HUES48 (cell line): Measurements from ENCODE around the gene ASIC2.

ENCODE experiments used
- H3K27ac ChIP-seq: one replicate; pipeline ENCODE4 v1.7.0; 2013; ENCODE audit warnings: low read depth, low read length, inconsistent platforms
- H3K27me3 ChIP-seq: 2 replicates; pipeline ENCODE4 v1.6.1; 2013; ENCODE audit warnings: mild to moderate bottlenecking, low read length; ENCODE audit not compliant: control insufficient read depth, insufficient read depth
- H3K36me3 ChIP-seq: 2 replicates; pipeline ENCODE4 v1.6.1; 2013; ENCODE audit warnings: low read length; ENCODE audit not compliant: control insufficient read depth, insufficient read depth
- H3K4me1 ChIP-seq: 2 replicates; pipeline ENCODE4 v1.6.1; 2013; ENCODE audit warnings: mild to moderate bottlenecking, low read length; ENCODE audit not compliant: control insufficient read depth, insufficient read depth
- H3K4me3 ChIP-seq: 2 replicates; pipeline ENCODE4 v1.5.1; 2013; ENCODE audit warnings: mild to moderate bottlenecking, low read depth, low read length
- H3K9ac ChIP-seq: 2 replicates; pipeline ENCODE4 v1.6.1; 2013; ENCODE audit warnings: mild to moderate bottlenecking, low read depth, low read length, moderate library complexity
- H3K9me3 ChIP-seq: 2 replicates; pipeline ENCODE4 v1.6.1; 2013; ENCODE audit warnings: low read length; ENCODE audit not compliant: control insufficient read depth, insufficient read depth

ASIC2 gene

GRCh38 chr17:33179151-33179550 is 113.9 kb downstream of the ASIC2 start:
- H3K4me3 ChIP-seq = no peak overlapping the region
- no peak overlapping the region for H3K9ac ChIP-seq
- no peaks in the 10 kb centered on the region for H3K4me1 ChIP-seq
- peaks cover 12% of the 10 kb centered on the region for H3K27me3 ChIP-seq
- H3K9me3 ChIP-seq = no peaks in the 10 kb centered on the region
- no peak overlapping the region for H3K27ac ChIP-seq
- no peaks in the 10 kb centered on the region for H3K36me3 ChIP-seq

DNA sequence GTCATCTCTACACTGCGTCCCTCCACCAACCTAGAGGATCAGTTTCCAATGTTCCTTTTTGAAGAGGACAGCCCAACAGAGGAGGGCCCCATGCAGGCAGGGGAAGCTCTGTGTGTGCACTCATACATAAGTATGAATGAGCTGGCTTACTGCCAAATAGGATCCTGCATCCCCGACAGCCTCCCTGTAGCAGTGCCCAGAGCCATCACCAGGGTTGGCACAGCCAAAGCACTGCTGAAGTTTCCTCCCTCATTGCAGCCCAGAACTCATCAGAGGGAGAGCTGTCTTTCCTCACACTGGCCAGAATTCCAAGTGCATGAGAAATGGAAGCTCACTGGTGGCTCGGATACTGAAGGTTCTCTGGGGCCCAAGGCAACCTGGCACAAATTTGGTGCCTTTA is 114.4 kb downstream of the ASIC2 start:
- Histone ChIP-seq H3K4me1 (no peaks in the 10 kb centered on the region), H3K27me3 (peaks cover 8% of the 10 kb centered on the region)

GRCh38 chr17:33175562-33175961 is 117.5 kb downstream of the ASIC2 start:
- no peak overlapping the region for H3K4me3 ChIP-seq
- no peaks in the 10 kb centered on the region for H3K9me3 ChIP-seq
- no peak overlapping the region for H3K9ac ChIP-seq
- H3K27ac ChIP-seq = no peak overlapping the region
- H3K27me3 ChIP-seq = no peaks in the 10 kb centered on the region
- H3K36me3 ChIP-seq = no peaks in the 10 kb centered on the region
- no peaks in the 10 kb centered on the region for H3K4me1 ChIP-seq

More for the DNA sequence above, 114.4 kb downstream of the ASIC2 start:
- no peak overlapping the region for H3K9ac ChIP-seq
- H3K36me3 ChIP-seq = no peaks in the 10 kb centered on the region
- no peaks in the 10 kb centered on the region for H3K9me3 ChIP-seq
- no peak overlapping the region for H3K27ac ChIP-seq
- no peak overlapping the region for H3K4me3 ChIP-seq

DNA sequence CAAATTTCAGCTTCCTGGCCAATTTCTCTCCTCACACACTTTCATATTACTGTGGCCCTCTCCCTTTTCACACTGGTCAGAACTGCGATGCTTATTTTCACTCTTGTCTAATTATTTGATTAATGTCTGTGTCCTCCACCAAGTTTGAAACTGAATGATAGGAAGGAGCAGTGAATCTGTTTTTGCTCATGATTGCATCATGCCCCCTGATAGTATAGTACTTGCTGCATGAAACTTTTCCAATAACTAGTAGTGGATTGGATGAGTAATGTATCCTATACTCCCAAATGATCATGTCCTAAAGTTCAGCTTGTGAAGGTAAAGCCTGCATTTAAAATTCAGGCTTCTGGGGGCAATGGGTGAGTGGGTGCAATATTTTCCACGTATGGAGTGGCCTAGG is 121.2 kb downstream of the ASIC2 start:
- no peak overlapping the region for H3K27ac ChIP-seq
- no peaks in the 10 kb centered on the region for H3K27me3 ChIP-seq
- H3K4me1 ChIP-seq = no peaks in the 10 kb centered on the region
- no peaks in the 10 kb centered on the region for H3K36me3 ChIP-seq
- no peak overlapping the region for H3K9ac ChIP-seq
- no peaks in the 10 kb centered on the region for H3K9me3 ChIP-seq
- H3K4me3 ChIP-seq = no peak overlapping the region

DNA sequence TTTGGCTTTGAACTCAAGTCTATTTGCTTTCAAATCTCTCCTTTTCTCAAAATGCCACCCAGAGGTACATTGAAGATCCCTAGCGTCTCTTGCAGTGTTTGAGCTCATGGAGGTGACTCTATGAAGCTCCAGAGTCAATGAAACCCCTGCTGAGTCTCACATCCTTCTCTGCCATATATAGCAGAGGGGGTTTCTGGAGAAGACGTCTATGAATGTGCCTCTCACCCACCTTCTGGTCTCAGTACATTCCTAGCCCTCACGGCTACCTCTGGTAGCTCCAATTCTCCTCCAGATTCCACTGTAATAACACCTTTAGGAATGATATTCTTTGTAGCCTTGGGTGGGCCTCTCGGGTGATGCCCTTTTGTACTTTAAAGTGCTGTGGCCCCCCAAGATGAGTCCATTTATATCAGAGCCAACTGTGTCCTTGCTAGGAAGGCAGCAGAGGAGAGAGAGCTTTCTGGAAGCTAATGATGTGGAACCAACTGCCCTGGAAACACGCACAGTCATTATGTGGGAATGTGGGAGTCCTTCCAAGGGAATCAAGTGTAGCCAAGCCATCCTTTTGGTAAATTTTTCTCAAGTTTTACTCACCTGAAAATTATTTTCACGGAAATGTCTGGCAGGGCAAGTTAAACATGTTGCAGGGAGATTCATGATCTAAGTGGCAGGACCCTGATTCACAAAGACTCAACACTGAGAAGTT is 123.4 kb downstream of the ASIC2 start:
- no peak overlapping the region for H3K27ac ChIP-seq
- H3K4me1 ChIP-seq = no peaks in the 10 kb centered on the region
- H3K9ac ChIP-seq = no peak overlapping the region
- no peaks in the 10 kb centered on the region for H3K27me3 ChIP-seq
- H3K36me3 ChIP-seq = no peaks in the 10 kb centered on the region
- H3K4me3 ChIP-seq = no peak overlapping the region
- H3K9me3 ChIP-seq = no peaks in the 10 kb centered on the region

- no peak overlapping the region for H3K4me3 ChIP-seq
- no peak overlapping the region for H3K9ac ChIP-seq
- H3K9me3 ChIP-seq = no peaks in the 10 kb centered on the region
- H3K4me1 ChIP-seq = no peaks in the 10 kb centered on the region
- no peak overlapping the region for H3K27ac ChIP-seq
- no peaks in the 10 kb centered on the region for H3K36me3 ChIP-seq
- H3K27me3 ChIP-seq = no peaks in the 10 kb centered on the region
Observed at GRCh38 chr17:33167736-33168135, 125.4 kb downstream of the ASIC2 start.

GRCh38 chr17:33166472-33166871 is 126.6 kb downstream of the ASIC2 start:
- Histone ChIP-seq H3K9me3 (no peaks in the 10 kb centered on the region), H3K27me3 (no peaks in the 10 kb centered on the region), H3K9ac (no peak overlapping the region), H3K36me3 (no peaks in the 10 kb centered on the region), H3K4me3 (no peak overlapping the region), H3K4me1 (no peaks in the 10 kb centered on the region), H3K27ac (no peak overlapping the region)

DNA sequence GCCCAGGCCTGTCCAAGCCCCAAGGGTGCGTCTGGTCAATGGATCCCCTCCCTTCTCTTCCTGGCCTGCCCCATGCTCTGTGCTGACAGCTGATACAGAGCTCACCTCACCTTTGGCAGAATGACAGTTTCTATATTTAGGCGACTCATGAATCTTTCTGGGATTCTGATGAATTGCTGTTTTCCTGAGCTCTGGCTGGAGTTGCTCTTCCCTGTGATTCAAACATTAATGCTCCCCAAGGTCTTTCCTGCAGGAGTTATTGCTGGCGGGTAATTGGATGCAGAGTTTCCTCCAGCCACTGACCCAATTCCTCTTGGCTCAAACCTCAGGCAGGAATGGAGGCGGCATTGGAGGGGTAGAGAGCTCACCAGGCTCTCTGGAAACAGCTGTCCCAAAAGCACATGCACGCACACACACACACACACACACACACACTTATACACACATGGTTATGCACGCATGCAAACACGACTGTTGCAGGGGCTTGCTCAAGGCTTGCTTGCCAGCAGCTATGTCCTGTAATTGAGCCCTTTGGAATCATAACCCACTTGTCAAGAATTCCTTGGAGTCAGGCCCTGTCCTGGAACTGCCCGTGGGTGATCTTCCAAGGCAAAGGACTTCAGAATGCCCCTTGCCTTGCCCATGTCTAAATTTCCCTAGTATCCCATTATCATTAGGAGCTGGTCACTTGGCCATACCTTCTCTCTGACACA is 128.8 kb downstream of the ASIC2 start:
- no peaks in the 10 kb centered on the region for H3K27me3 ChIP-seq

GRCh38 chr17:33163533-33164168 is 129.4 kb downstream of the ASIC2 start:
- peaks cover 4% of the 10 kb centered on the region; the same call in 1 of the 2 replicates for H3K4me1 ChIP-seq
- H3K9me3 ChIP-seq = no peaks in the 10 kb centered on the region
- H3K27me3 ChIP-seq = no peaks in the 10 kb centered on the region
- H3K9ac ChIP-seq = no peak overlapping the region
- H3K27ac ChIP-seq = no peak overlapping the region
- no peak overlapping the region for H3K4me3 ChIP-seq
- no peaks in the 10 kb centered on the region for H3K36me3 ChIP-seq

More for the DNA sequence above, 128.8 kb downstream of the ASIC2 start:
- Histone ChIP-seq H3K36me3 (no peaks in the 10 kb centered on the region), H3K4me1 (no peaks in the 10 kb centered on the region), H3K9me3 (no peaks in the 10 kb centered on the region), H3K4me3 (no peak overlapping the region), H3K9ac (no peak overlapping the region), H3K27ac (no peak overlapping the region)

DNA sequence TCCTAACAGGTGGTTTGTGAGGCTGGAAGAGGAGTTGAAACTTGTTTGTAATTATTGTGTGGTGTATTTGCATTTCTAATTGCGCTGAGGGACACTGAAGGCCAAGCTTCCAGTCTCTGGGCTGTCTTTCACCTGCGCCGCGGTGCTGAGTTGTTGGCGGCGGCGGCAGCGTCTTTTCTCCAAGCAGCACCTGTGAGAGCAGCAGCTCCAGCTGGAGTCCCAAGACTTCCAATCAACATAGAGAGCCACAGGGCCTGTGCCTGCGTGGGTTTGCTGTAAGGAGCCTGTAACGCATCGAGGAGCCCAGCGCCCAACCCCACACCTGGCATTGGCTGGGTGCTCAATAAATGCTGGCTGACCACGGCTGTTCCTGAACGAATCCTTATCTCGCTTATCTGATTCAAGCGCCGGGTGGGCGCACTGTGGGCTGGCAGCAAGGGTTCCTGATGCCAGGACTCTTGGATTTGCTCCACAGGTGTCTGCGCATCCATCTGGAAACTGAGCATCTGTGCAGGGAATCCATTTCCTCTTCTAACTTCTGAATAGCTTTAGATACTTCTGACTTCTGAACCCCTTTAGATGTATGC is 138.1 kb downstream of the ASIC2 start:
- Histone ChIP-seq H3K9me3 (no peaks in the 10 kb centered on the region), H3K27ac (no peak overlapping the region), H3K4me3 (no peak overlapping the region), H3K36me3 (no peaks in the 10 kb centered on the region), H3K27me3 (no peaks in the 10 kb centered on the region; the same call in 1 of the 2 replicates), H3K9ac (no peak overlapping the region), H3K4me1 (peaks cover 12% of the 10 kb centered on the region; the same call in 1 of the 2 replicates)

DNA sequence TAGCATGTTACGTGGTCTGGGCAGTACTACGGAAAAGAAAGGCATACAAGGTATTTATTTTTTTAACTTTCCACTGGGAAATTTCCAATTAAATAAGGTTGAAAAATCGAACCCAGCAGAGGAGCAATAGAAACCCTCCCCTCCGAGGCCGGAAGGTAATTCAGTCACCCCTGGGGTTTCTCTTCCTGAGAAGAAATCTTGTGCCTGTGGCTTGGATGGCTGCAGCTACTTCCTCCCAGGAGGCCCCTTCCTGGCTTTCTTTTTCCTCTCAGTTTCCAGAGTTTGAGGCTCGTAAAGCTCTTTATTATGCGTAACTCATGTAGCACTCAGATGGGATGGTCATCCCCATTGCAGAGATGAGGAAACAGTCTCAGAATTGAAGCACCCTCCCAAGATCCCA is 140.3 kb downstream of the ASIC2 start:
- Histone ChIP-seq H3K4me3 (no peak overlapping the region), H3K4me1 (peaks cover 6% of the 10 kb centered on the region; the same call in 1 of the 2 replicates), H3K27me3 (no peaks in the 10 kb centered on the region), H3K36me3 (no peaks in the 10 kb centered on the region), H3K27ac (no peak overlapping the region), H3K9me3 (no peaks in the 10 kb centered on the region), H3K9ac (no peak overlapping the region)
